Gastrocnemius medialis (tissue), 4 donors: Measurements from ENCODE around the gene BANP.

Experiments
- CTCF ChIP-seq, 5 experiments: fragments of 450-650 bp in 3 of 5; fragments of 200-600 bp in 2 of 5; sonication (generic) in 2 of 5; IDR thresholded peaks in 4 of 5; conservative IDR thresholded peaks in 1 of 5; 1 replicate in 4 of 5; 2 replicates in 1 of 5; pipeline ENCODE4 v1.5.1; 2016 to 2019; ENCODE audit warnings: antibody characterized with exemption in 5 of 5, mild to moderate bottlenecking in 3 of 5, moderate library complexity in 3 of 5
- POLR2A ChIP-seq, 2 donors: fragments of 450-650 bp; IDR thresholded peaks; one replicate each; pipeline ENCODE4 v1.6.1; 2017; ENCODE audit warnings: antibody characterized with exemption in 2 of 2, mild to moderate bottlenecking in 2 of 2, moderate library complexity in 2 of 2

GRCh38 chr16:87946596-87947347, 4.5 kb upstream of the BANP start:
- TF ChIP-seq POLR2A (IDR thresholded peaks at IDR 0.05) (no peak), CTCF (IDR thresholded peaks at IDR 0.05 in 4 of 5, conservative IDR thresholded peaks at IDR 0.05 in 1 of 5) (no peak)
